ENCODE results near the gene SNRPD3. TPM values are rescaled to one million over a fixed set of nuclear protein-coding genes. Genes with fewer than 3 reads are reported as not detected.
A peak's percentile ranks its signal among the peaks of the same experiment; 100 is the strongest.

The SNRPD3 gene
- total RNA-seq, 2 donors from 2014 or later = 71.4 to 142 TPM

DNA sequence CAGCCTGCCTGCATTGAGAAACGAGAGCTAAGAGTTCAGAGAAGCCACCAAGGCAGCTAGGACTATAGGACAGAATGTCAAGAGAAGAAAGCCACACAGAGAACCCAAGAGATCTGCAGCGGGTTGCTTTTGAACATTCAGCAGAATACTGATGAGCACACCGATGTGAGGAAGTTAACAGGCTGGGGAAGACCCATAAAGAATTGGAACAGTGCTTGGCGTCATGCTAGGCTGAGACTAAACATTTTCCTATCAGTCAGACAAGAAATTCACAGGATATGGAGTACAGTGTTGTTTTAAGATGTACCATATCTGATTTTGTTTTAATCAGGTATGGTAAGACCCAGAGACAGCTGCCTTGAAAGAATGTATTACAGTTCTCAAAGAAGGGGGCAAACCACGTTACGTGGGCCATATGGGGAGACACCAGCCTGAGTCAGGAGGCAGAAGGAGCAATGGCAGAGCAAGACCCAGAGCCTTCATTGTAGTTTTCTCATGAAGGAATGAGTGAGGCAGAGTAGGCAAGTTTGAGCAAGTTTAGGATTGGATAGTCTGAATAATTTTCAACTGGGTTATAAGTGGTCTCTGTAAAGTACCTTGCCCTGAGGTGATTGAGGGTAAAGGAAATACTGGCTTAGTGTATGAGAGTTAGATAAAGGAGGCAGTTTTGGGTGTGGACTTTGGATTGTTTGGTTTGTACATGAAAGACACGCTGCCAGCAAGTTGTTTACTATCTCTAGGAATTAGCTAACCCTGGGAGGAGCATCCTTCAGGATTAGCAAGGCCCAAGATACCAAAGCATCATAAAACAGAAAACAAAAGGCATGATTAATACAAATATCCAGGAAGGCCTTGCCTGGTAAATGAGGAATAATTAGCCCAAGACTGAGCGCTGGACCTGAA is 22.8 kb downstream of the SNRPD3 start:
- Histone ChIP-seq H3K9me3 (no peaks in the 10 kb centered on the region), H3K27me3 (no peaks in the 10 kb centered on the region), H3K36me3 (no peaks in the 10 kb centered on the region), H3K4me3 (no peak overlapping the region), H3K27ac (peak overlapping the region; percentile 69), H3K4me1 (peaks cover 4% of the 10 kb centered on the region), H3K9ac (ENCODE audit: low read depth in 2 of 2, low read length in 2 of 2) (no peak overlapping the region)
- intact Hi-C loops (cut with DNase I) = no loop called here
- TF ChIP-seq CTCF (IDR thresholded peaks at IDR 0.05) = no peak
- DNase-seq = peak; percentile 69

- H3K27ac ChIP-seq = peak overlapping the region; percentile 69
- H3K9me3 ChIP-seq = no peaks in the 10 kb centered on the region
- intact Hi-C loops (cut with DNase I) = no loop called here
- DNase-seq = no peak
- H3K4me1 ChIP-seq = peaks cover 4% of the 10 kb centered on the region
- H3K9ac ChIP-seq (ENCODE audit: low read depth in 2 of 2, low read length in 2 of 2) = no peak overlapping the region
- no peak overlapping the region for H3K4me3 ChIP-seq
- no peaks in the 10 kb centered on the region for H3K36me3 ChIP-seq
- no peak for TF ChIP-seq CTCF (IDR thresholded peaks at IDR 0.05)
- H3K27me3 ChIP-seq = no peaks in the 10 kb centered on the region
These were observed 23.4 kb downstream of the SNRPD3 start for GRCh38 chr22:24579258-24579601.

- Histone ChIP-seq H3K4me3 (no peak overlapping the region), H3K4me1 (peaks cover 4% of the 10 kb centered on the region), H3K9me3 (no peaks in the 10 kb centered on the region), H3K27me3 (no peaks in the 10 kb centered on the region), H3K36me3 (no peaks in the 10 kb centered on the region), H3K9ac (ENCODE audit: low read depth in 2 of 2, low read length in 2 of 2) (no peak overlapping the region), H3K27ac (no peak overlapping the region)
- intact Hi-C loops (cut with DNase I) = no loop called here
- DNase-seq = no peak
- TF ChIP-seq CTCF (IDR thresholded peaks at IDR 0.05) = no peak
These were observed 24.5 kb downstream of the SNRPD3 start for GRCh38 chr22:24580276-24580675.

GRCh38 chr22:24582056-24582814 is 26.4 kb downstream of the SNRPD3 start:
- no peak overlapping the region for H3K9ac ChIP-seq (ENCODE audit: low read depth in 2 of 2, low read length in 2 of 2)
- no peaks in the 10 kb centered on the region for H3K4me1 ChIP-seq
- no peak overlapping the region for H3K27ac ChIP-seq
- no peak overlapping the region for H3K4me3 ChIP-seq
- no peaks in the 10 kb centered on the region for H3K27me3 ChIP-seq
- no peak for TF ChIP-seq CTCF (IDR thresholded peaks at IDR 0.05)
- no peak for DNase-seq
- H3K36me3 ChIP-seq = no peaks in the 10 kb centered on the region
- intact Hi-C loops (cut with DNase I) = no loop called here
- no peaks in the 10 kb centered on the region for H3K9me3 ChIP-seq

DNA sequence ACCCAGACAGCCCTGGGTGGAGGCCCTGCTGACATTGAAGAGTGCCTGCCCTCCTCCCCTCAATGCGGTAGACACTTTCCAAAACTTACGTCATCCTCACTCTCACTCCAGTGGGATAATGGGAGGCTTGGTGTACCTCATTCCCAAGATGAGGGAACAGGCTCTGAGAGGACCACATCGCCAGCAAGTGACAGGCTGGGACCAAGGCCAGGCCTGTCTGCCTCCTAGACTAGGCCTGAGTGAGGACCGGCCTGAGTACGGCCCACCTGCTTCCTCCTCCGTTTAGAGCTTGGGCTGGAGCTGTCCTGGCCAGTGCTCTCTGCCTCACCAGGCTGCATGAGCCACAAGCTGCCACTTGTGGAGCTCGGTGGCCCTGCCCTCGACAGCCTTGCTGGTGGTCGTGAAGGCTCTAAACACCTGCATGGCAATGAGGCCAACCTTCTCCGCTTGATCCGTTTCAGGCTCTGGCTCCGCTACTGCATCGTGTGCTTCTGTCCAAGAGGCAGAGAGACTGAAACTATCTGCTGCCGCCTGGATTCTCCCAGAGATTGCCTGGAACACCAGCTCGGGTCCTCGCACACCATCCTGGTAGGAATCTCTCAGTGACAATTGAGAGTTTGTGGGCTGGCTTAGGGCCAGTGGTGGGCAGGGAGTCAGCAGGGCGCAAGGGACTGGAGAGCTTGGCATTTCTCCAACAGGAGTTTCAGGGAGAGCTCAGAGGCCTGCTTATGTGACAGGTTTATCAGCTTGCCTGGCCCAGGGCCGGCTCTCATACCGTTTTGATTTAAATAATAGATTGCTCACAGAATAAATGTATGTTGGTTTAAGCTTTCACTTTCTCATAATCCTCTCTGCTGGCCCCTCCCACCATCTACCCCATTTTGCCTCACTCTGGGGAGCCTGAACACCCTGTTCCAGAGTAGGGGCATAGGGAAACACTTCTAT is 27.7 kb downstream of the SNRPD3 start:
- no peak for DNase-seq
- peak overlapping the region; percentile 4 to 63 for H3K9ac ChIP-seq (ENCODE audit: low read depth in 2 of 2, low read length in 2 of 2)
- no peaks in the 10 kb centered on the region for H3K4me1 ChIP-seq
- no peaks in the 10 kb centered on the region for H3K36me3 ChIP-seq
- no peak overlapping the region for H3K27ac ChIP-seq
- TF ChIP-seq CTCF (IDR thresholded peaks at IDR 0.05) = no peak
- no peak overlapping the region for H3K4me3 ChIP-seq
- intact Hi-C loops (cut with DNase I) = no loop called here
- H3K9me3 ChIP-seq = no peaks in the 10 kb centered on the region
- H3K27me3 ChIP-seq = no peaks in the 10 kb centered on the region

All from colonic mucosa (tissue), 4 donors.